ENCODE measurements around the gene PDE7B.

DNA sequence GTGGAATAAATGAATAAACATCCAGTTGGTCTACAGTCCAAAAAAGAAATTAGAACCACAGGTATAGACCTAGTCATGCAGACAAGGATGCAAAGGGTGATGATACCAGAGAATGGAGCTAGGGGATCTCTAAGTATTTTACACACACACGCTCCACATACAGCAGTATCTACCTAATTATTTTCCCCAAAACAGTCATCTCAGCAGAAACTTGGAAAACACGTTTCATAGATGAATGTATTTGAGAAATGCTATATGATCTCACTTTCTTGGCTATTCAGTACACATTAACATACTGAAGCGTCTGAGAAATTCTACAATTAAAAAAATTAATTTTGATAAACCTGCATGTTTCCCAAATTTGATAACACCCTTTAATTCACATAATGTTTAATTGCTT, 243.3 kb downstream of the PDE7B start:
- TF ChIP-seq TAF1 (IDR thresholded peaks at IDR 0.05; ENCODE audit: low read depth, low read length) (no peak), POLR2A (IDR thresholded peaks at IDR 0.05; ENCODE audit: control extremely low read depth in 1 of 2, low read depth in 2 of 2, low read length in 2 of 2) (no peak)

Data from H1 (cell line).